H9 (cell line): Measurements from ENCODE around the gene ENOSF1. TPM values are rescaled to one million over a fixed set of nuclear protein-coding genes. Genes with fewer than 3 reads are reported as not detected.

Experiments
- DNase-seq: peaks from one replicate; pipeline ENCODE4 v3.0.0-alpha.2; 2017
- H2AFZ ChIP-seq: one replicate; pipeline ENCODE4 v1.6.1; 2013; ENCODE audit warnings: mild to moderate bottlenecking, low read length, control low read depth, moderate library complexity
- H2AK5ac ChIP-seq: 2 replicates; pipeline ENCODE4 v1.6.1; 2013; ENCODE audit warnings: low read length, control low read depth, mixed read lengths; ENCODE audit not compliant: insufficient read length
- H2BK120ac ChIP-seq: one replicate; pipeline ENCODE4 v1.6.1; 2013; ENCODE audit warnings: low read depth, mild to moderate bottlenecking, low read length, control low read depth, inconsistent platforms; ENCODE audit not compliant: poor library complexity, severe bottlenecking
- H2BK12ac ChIP-seq: 2 replicates; pipeline ENCODE4 v1.6.1; 2013; ENCODE audit warnings: low read length, control low read depth, mixed read lengths, low read depth; ENCODE audit not compliant: insufficient read length
- H2BK15ac ChIP-seq: 2 replicates; pipeline ENCODE4 v1.6.1; 2013; ENCODE audit warnings: low read depth, low read length, control low read depth
- H2BK20ac ChIP-seq: one replicate; pipeline ENCODE4 v1.6.1; 2013; ENCODE audit warnings: low read depth, mild to moderate bottlenecking, low read length, control low read depth, inconsistent platforms; ENCODE audit not compliant: poor library complexity, severe bottlenecking
- H2BK5ac ChIP-seq: 2 replicates; pipeline ENCODE4 v1.6.1; 2013; ENCODE audit warnings: low read length, control low read depth, mixed read lengths; ENCODE audit not compliant: insufficient read length
- H3K14ac ChIP-seq: 2 replicates; pipeline ENCODE4 v1.6.1; 2013; ENCODE audit warnings: low read length, control low read depth; ENCODE audit not compliant: insufficient read depth
- H3K18ac ChIP-seq: 2 replicates; pipeline ENCODE4 v1.6.1; 2013; ENCODE audit warnings: low read depth, mild to moderate bottlenecking, mixed read lengths, low read length, control low read depth; ENCODE audit not compliant: insufficient read length
- H3K23ac ChIP-seq: 2 replicates; pipeline ENCODE4 v1.6.1; 2013; ENCODE audit warnings: low read length, control low read depth, mixed read lengths, low read depth; ENCODE audit not compliant: insufficient read length
- H3K23me2 ChIP-seq: 2 replicates; pipeline ENCODE4 v1.6.1; 2013; ENCODE audit warnings: low read depth, mild to moderate bottlenecking, mixed read lengths, low read length, control low read depth; ENCODE audit not compliant: insufficient read length, poor library complexity, severe bottlenecking
- H3K27ac ChIP-seq: 2 replicates; pipeline ENCODE4 v1.5.1; 2013; ENCODE audit warnings: low read length, control low read depth, mixed read lengths, low read depth; ENCODE audit not compliant: insufficient read length
- H3K27me3 ChIP-seq: 2 replicates; pipeline ENCODE4 v1.6.1; 2013; ENCODE audit warnings: low read length, control low read depth, inconsistent platforms; ENCODE audit not compliant: insufficient read depth
- H3K4ac ChIP-seq: 2 replicates; pipeline ENCODE4 v1.6.1; 2013; ENCODE audit warnings: low read depth, mild to moderate bottlenecking, control low read depth, inconsistent platforms, low read length, moderate library complexity
- H3K4me1 ChIP-seq: 2 replicates; pipeline ENCODE4 v1.6.1; 2013; ENCODE audit warnings: low read length, control low read depth, inconsistent platforms; ENCODE audit not compliant: insufficient read depth
- H3K4me2 ChIP-seq: 2 replicates; pipeline ENCODE4 v1.6.1; 2013; ENCODE audit warnings: low read length, control low read depth, mixed read lengths; ENCODE audit not compliant: insufficient read length, insufficient read depth
- H3K56ac ChIP-seq: 2 replicates; pipeline ENCODE4 v1.6.1; 2013; ENCODE audit warnings: low read depth, mild to moderate bottlenecking, mixed read lengths, low read length, control low read depth; ENCODE audit not compliant: insufficient read length
- H3K79me1 ChIP-seq: 2 replicates; pipeline ENCODE4 v1.6.1; 2013; ENCODE audit warnings: low read depth, mild to moderate bottlenecking, moderate library complexity, low read length, control low read depth, inconsistent platforms; ENCODE audit not compliant: insufficient read depth, poor library complexity, severe bottlenecking
- H3K79me2 ChIP-seq: 2 replicates; pipeline ENCODE4 v1.6.1; 2013; ENCODE audit warnings: low read length, control low read depth, inconsistent platforms; ENCODE audit not compliant: insufficient read depth
- H3K9ac ChIP-seq: 2 replicates; pipeline ENCODE4 v1.6.1; 2013; ENCODE audit warnings: low read length, control low read depth, mixed read lengths; ENCODE audit not compliant: insufficient read length; ENCODE audit errors: extremely low read depth
- H3K9me3 ChIP-seq: one replicate; pipeline ENCODE4 v1.6.1; 2013; ENCODE audit warnings: low read depth, low read length, inconsistent platforms; ENCODE audit not compliant: control insufficient read depth
- H3T11ph ChIP-seq: one replicate; pipeline ENCODE4 v1.6.1; 2013; ENCODE audit warnings: mild to moderate bottlenecking, low read length, control low read depth, inconsistent platforms
- H4K20me1 ChIP-seq: one replicate; pipeline ENCODE4 v1.6.1; 2013; ENCODE audit not compliant: control insufficient read depth, insufficient read length, insufficient read depth
- H4K5ac ChIP-seq: 2 replicates; pipeline ENCODE4 v1.6.1; 2013; ENCODE audit warnings: low read depth, mild to moderate bottlenecking, mixed read lengths, low read length, control low read depth; ENCODE audit not compliant: insufficient read length
- H4K8ac ChIP-seq: replicated peaks from 2 replicates; pipeline ENCODE4 v1.6.1; 2013; ENCODE audit warnings: low read length, control low read depth, mixed read lengths, low read depth; ENCODE audit not compliant: insufficient read length
- H4K91ac ChIP-seq: 2 replicates; pipeline ENCODE4 v1.6.1; 2013; ENCODE audit warnings: low read depth, mild to moderate bottlenecking, moderate library complexity, mixed read lengths, low read length, control low read depth; ENCODE audit not compliant: insufficient read length
- H3K27ac Mint-ChIP-seq, 3 experiments: 2 replicates in 2 of 3; 3 replicates in 1 of 3; pipeline ENCODE4 v1.8.0; 2020 to 2021; ENCODE audit warnings: mixed read lengths in 3 of 3, mild to moderate bottlenecking in 1 of 3, moderate library complexity in 1 of 3
- H3K27me3 Mint-ChIP-seq: 2 replicates; pipeline ENCODE4 v1.8.0; 2021; ENCODE audit warnings: low read depth, mild to moderate bottlenecking, moderate library complexity, mixed read lengths
- H3K36me3 Mint-ChIP-seq, 3 experiments: 2 replicates in 2 of 3; 3 replicates in 1 of 3; pipeline ENCODE4 v1.8.0; 2020 to 2021; ENCODE audit warnings: low read depth in 3 of 3, mixed read lengths in 3 of 3; ENCODE audit not compliant: insufficient read depth in 1 of 3
- H3K4me1 Mint-ChIP-seq, 2 experiments: 2 replicates each; pipeline ENCODE4 v1.8.0; 2020; ENCODE audit warnings: mixed read lengths in 2 of 2
- H3K4me3 Mint-ChIP-seq, 2 experiments: 2 replicates in 1 of 2; 3 replicates in 1 of 2; pipeline ENCODE4 v1.8.0; 2020 to 2021; ENCODE audit warnings: mild to moderate bottlenecking in 2 of 2, mixed read lengths in 2 of 2, moderate library complexity in 1 of 2
- H3K9me3 Mint-ChIP-seq, 2 experiments: 2 replicates in 1 of 2; 3 replicates in 1 of 2; pipeline ENCODE4 v1.8.0; 2020; ENCODE audit warnings: mild to moderate bottlenecking in 2 of 2, mixed read lengths in 2 of 2, moderate library complexity in 1 of 2
- WGBS: extraction: QIAGEN DNeasy Blood & Tissue Kit; methylation state at CpG from one replicate; pipeline ENCODE4 v1.1.7; 2013; ENCODE audit warnings: missing lambda C conversion rate, low lambda C conversion rate, mixed read lengths; ENCODE audit not compliant: insufficient read length; ENCODE audit errors: extremely low coverage; 5-methylcytosine and 5-hydroxymethylcytosine counted together
- total RNA-seq: library from RNA; stranded (reverse); gene quantifications from 2 replicates; pipeline ENCODE4 v1.2.1, GENCODE V29; 2021
- TF ChIP-seq, protein P1 (sequence below): fragments of 200-600 bp; sonication (generic); conservative IDR thresholded peaks from 3 replicates; pipeline ENCODE4 v1.8.0; 2021; ENCODE audit warnings: antibody characterized with exemption, mild to moderate bottlenecking

ENOSF1 gene
- total RNA-seq, 1 experiment from 2014 or later = 40.3 TPM

DNA sequence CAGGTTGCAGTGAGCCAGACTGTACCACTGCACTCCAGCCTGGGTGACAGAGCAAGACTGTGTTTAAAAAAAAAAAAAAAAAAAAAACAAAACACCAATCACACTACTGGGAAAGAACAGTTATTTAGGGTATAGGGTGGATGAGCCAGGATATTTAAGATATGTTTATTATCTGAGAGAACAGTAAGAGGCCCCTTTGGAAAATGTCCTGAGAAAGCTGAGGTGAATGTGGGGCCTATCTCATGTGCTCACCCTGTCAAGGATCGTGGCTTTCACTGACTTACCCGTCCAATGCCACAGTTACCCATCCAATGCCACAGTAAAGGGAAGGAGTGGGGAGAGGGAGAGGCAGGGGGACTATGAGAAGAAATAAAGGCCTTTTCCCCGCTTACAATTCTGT lies 19.9 kb upstream of the ENOSF1 start:
- Histone ChIP-seq H4K5ac (no peak overlapping the region), H3K79me1 (no peaks in the 10 kb centered on the region), H4K8ac (no peak overlapping the region), H2BK120ac (no peak overlapping the region), H3K79me2 (no peaks in the 10 kb centered on the region), H3K56ac (no peak overlapping the region), H2BK15ac (no peak overlapping the region), H3K9me3 (no peaks in the 10 kb centered on the region), H2BK12ac (no peak overlapping the region), H3K4me2 (no peak overlapping the region), H4K20me1 (no peaks in the 10 kb centered on the region), H3K27ac (no peak overlapping the region), H3K14ac (no peak overlapping the region), H2BK5ac (no peak overlapping the region), H2AK5ac (no peak overlapping the region), H3K4me1 (no peaks in the 10 kb centered on the region), H3K23me2 (no peaks in the 10 kb centered on the region), H3K18ac (no peak overlapping the region), H2BK20ac (no peak overlapping the region), H4K91ac (no peak overlapping the region), H3K27me3 (no peaks in the 10 kb centered on the region), H2AFZ (no peak overlapping the region), H3K4ac (no peak overlapping the region), H3T11ph (no peak overlapping the region), H3K9ac (no peak overlapping the region), H3K23ac (no peak overlapping the region)
- Mint-ChIP-seq H3K4me1 (no peaks in the 10 kb centered on the region), H3K4me3 (no peak overlapping the region), H3K27ac (no peak overlapping the region), H3K9me3 (no peaks in the 10 kb centered on the region), H3K36me3 (peaks cover 27 to 66% (median 49%) of the 10 kb centered on the region in 3 experiments), H3K27me3 (no peaks in the 10 kb centered on the region)
- no CpG with 5 or more reads among the region's 3 CpGs for WGBS
- DNase-seq = no peak
- TF ChIP-seq, protein P1, sequence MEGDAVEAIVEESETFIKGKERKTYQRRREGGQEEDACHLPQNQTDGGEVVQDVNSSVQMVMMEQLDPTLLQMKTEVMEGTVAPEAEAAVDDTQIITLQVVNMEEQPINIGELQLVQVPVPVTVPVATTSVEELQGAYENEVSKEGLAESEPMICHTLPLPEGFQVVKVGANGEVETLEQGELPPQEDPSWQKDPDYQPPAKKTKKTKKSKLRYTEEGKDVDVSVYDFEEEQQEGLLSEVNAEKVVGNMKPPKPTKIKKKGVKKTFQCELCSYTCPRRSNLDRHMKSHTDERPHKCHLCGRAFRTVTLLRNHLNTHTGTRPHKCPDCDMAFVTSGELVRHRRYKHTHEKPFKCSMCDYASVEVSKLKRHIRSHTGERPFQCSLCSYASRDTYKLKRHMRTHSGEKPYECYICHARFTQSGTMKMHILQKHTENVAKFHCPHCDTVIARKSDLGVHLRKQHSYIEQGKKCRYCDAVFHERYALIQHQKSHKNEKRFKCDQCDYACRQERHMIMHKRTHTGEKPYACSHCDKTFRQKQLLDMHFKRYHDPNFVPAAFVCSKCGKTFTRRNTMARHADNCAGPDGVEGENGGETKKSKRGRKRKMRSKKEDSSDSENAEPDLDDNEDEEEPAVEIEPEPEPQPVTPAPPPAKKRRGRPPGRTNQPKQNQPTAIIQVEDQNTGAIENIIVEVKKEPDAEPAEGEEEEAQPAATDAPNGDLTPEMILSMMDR = no peak
